GM19099 (cell line): ENCODE data around the gene WWC2.

ENCODE experiments used
- POLR2A ChIP-seq: IDR thresholded peaks from 3 replicates; pipeline ENCODE4 v1.6.1; 2011; ENCODE audit warnings: low read depth; ENCODE audit not compliant: insufficient read length; ENCODE audit errors: extremely low read depth

The WWC2 gene

GRCh38 chr4:183096276-183096965 is 2.6 kb upstream of the WWC2 start:
- TF ChIP-seq POLR2A = no peak

- TF ChIP-seq POLR2A = no peak
These were observed 1.6 kb upstream of the WWC2 start for GRCh38 chr4:183097231-183098018.

GRCh38 chr4:183098019-183098722 is 886 bp upstream of the WWC2 start:
- no peak for TF ChIP-seq POLR2A

GRCh38 chr4:183099537-183100297 is 660 bp downstream of the WWC2 start:
- no peak for TF ChIP-seq POLR2A

GRCh38 chr4:183100298-183100599 is 1.2 kb downstream of the WWC2 start:
- no peak for TF ChIP-seq POLR2A

GRCh38 chr4:183100827-183101226 is 1.8 kb downstream of the WWC2 start:
- no peak for TF ChIP-seq POLR2A

GRCh38 chr4:183101956-183102480 is 3.0 kb downstream of the WWC2 start:
- TF ChIP-seq POLR2A = no peak

GRCh38 chr4:183105092-183105491 is 6.0 kb downstream of the WWC2 start:
- TF ChIP-seq POLR2A = no peak

- no peak for TF ChIP-seq POLR2A
These were observed 7.8 kb downstream of the WWC2 start for GRCh38 chr4:183106839-183107238.

- TF ChIP-seq POLR2A = no peak
These were observed 8.9 kb downstream of the WWC2 start for GRCh38 chr4:183107891-183108459.

GRCh38 chr4:183110244-183110643 is 11.2 kb downstream of the WWC2 start:
- TF ChIP-seq POLR2A = no peak

- no peak for TF ChIP-seq POLR2A
These were observed 12.4 kb downstream of the WWC2 start for GRCh38 chr4:183111452-183111885.

GRCh38 chr4:183118141-183118540 is 19.1 kb downstream of the WWC2 start:
- TF ChIP-seq POLR2A = no peak

GRCh38 chr4:183118585-183118984 is 19.5 kb downstream of the WWC2 start:
- no peak for TF ChIP-seq POLR2A
